GM13976 (cell line): ENCODE results near the gene POLR1A.

Source experiments
- DNase-seq: peaks from one replicate; pipeline ENCODE4 v3.0.0; 2012; ENCODE audit warnings: low spot score
- in situ Hi-C: fragments of 300-500 bp; cut with MboI; formaldehyde crosslinking; loops from one replicate; pipeline ENCODE4 v1.12.0; 2022; ENCODE audit warnings: low sequenced_read_pairs, mixed read lengths, inconsistent platforms; ENCODE audit not compliant: unreplicated experiment
- TF ChIP-seq, protein P1 (sequence below): IDR thresholded peaks from 2 replicates; pipeline ENCODE4 v1.5.1; 2012; ENCODE audit warnings: borderline replicate concordance, mild to moderate bottlenecking; ENCODE audit not compliant: insufficient read depth; ENCODE audit errors: extremely low read depth, missing control alignments, control extremely low read depth

POLR1A gene

DNA sequence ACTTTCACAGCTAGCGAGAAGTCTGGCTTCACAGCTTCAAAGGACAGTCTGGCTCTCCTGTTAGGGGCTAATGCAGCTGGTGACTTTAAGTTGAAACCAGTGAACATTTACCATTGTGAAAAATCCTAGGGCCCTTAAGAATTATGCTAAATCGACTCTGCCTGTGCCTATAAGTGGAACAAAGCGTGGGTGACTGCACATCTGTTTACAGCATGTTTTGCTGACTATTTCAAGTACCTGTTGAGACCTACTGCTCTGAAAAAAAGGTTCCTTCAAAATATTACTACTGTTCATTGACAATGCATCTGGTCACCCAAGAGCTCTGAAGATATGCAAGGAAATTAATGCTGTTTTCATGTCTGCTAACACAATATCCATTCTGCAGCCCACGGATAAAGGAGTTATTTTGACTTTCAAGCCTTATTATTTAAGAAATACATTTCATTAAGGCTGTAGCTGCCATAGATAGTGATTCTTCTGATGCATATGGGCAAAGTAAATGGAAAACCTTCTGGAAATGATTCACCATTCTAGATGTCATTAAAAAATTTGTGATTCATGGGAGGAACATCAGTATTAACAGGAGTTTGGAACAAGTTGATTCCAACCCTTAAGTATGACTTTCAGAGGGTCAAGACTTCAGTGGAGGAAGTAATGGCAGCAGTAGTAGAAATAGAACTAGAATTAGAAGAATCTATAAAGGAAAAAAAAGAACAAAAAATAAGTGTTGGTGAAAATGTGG lies 48.9 kb downstream of the POLR1A start:
- in situ Hi-C loops: no loop called here
- DNase-seq: no peak
- TF ChIP-seq, protein P1, sequence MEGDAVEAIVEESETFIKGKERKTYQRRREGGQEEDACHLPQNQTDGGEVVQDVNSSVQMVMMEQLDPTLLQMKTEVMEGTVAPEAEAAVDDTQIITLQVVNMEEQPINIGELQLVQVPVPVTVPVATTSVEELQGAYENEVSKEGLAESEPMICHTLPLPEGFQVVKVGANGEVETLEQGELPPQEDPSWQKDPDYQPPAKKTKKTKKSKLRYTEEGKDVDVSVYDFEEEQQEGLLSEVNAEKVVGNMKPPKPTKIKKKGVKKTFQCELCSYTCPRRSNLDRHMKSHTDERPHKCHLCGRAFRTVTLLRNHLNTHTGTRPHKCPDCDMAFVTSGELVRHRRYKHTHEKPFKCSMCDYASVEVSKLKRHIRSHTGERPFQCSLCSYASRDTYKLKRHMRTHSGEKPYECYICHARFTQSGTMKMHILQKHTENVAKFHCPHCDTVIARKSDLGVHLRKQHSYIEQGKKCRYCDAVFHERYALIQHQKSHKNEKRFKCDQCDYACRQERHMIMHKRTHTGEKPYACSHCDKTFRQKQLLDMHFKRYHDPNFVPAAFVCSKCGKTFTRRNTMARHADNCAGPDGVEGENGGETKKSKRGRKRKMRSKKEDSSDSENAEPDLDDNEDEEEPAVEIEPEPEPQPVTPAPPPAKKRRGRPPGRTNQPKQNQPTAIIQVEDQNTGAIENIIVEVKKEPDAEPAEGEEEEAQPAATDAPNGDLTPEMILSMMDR: no peak

DNA sequence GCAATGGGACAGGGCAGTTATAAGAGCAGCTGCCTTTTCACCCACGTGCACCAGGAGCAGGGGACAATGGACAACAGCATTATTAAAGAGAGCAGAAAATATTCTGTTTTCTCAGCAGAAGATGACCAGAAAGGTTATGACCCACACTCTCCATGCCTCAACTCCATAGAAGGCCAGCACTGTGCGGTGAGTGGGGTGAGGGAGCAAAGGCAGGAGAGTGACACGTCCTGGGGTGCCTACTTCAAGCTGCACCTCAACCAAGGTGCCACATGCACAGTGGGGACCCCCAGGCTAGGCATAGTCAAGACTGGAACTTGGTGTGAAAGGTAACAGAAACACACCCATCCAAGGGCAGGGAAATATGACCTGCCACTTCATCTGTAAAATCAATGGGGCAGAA lies 50.4 kb downstream of the POLR1A start:
- no peak for DNase-seq
- in situ Hi-C loops: no loop called here
- TF ChIP-seq, protein P1: no peak

DNA sequence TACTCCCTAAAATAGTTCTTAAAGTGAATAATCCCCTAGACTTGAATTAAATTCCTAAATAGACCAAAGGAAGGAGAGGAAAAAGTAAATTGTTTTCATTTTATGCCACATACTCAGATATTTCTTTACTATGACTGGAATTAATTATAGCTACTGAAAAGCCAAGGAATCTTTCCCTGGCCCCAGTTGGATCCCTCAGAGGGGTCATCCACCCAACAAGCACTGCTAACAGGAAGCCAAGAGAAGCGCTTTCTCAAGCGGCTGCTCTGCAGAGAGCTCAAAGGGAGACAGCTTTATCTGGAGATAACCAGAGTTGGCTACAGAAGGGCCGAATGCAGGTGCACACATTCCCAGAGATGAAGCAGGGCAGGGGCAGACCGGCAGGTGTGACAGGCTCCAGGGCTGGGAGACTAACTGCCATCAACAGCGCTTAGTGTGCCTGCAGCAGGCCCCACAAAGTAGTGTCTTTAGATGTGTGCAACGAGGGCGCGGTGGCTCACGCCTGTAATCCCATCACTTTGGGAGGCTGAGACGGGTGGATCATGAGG lies 51.1 kb downstream of the POLR1A start:
- TF ChIP-seq, protein P1: no peak
- no peak for DNase-seq
- in situ Hi-C loops: no loop called here

DNA sequence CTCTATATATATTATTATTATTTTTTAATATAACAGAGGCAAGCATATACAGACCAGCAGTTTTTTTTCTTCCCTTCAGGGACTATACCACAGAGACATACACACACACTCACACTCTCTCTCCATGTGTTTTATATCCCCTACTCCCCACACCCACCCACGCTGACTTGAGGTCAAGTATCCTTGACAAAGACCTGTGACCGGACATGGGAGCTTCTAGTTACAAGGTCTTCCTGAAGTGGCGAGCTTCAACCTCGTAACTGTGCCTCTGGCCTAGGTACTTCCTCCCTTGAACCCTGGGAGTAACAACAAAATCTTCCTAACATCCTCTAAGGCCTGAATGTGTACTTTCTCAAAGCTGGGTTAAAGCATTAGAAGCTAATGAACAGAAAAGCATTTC lies 52.5 kb downstream of the POLR1A start:
- DNase-seq: no peak
- in situ Hi-C loops: no loop called here
- TF ChIP-seq, protein P1: no peak

- no peak for DNase-seq
- in situ Hi-C loops: no loop called here
- TF ChIP-seq, protein P1: no peak
Observed at GRCh38 chr2:86052676-86053075, 53.0 kb downstream of the POLR1A start.

- no peak for DNase-seq
- TF ChIP-seq, protein P1: no peak
- in situ Hi-C loops: no loop called here
Observed at GRCh38 chr2:86052265-86052664, 53.4 kb downstream of the POLR1A start.
